Measurements from ENCODE around the gene CNTD1.

Gene CNTD1

DNA sequence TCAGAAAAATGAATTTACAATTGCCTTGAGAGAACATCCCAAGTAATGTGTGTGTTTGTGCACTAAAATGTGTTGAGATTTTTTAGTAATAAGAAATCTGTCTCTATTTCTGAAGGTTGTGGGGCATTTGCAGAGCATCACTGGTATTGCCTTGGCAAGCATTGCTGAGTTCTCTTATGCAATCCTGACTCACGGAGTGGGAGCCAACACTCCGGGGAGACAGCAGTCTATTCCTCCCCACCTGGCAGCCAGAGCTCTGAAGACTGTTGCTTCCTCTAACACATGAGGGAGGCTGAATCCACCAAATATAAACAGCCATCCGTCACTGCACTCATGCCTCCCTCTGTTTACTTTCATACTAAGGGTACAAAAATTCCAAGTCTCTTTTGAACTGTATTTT is 10.6 kb downstream of the CNTD1 start:
- DNase-seq, result no peak

DNA sequence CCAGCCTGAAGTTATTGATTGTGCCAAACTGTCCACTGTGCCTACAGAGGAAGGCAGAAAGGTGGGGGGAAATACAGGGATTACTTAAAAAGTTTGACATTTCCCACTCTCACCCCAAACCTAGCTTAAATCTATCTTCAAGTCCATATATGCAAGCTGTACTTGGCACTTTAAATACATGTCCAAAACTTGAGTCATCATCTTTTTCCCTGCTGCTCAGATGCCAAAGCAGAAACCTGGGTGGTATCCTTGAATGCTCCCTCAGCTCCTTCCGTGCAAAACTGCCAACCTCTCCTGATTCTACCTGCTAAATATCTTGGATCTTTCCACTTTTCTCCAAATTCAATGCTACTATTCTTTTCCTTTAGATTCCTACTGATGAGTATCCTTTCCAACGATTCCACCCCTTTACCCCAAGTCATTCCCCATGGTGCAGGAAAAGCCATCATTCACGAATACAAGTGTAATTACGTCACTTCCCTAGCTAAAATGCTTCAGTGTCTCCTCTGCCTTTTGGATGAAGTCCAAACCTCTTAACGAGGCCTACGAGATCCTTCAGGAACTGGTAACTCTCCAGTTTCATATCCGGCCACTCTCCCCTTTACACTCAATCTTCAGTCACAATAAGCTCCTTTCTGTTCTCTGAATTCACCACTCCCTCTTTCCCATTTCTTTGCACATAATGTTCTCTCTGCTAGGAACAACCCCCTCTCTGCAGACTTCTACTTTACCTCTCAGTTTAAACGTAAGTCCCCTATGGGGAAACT is 16.2 kb downstream of the CNTD1 start:
- no peak for DNase-seq

DNA sequence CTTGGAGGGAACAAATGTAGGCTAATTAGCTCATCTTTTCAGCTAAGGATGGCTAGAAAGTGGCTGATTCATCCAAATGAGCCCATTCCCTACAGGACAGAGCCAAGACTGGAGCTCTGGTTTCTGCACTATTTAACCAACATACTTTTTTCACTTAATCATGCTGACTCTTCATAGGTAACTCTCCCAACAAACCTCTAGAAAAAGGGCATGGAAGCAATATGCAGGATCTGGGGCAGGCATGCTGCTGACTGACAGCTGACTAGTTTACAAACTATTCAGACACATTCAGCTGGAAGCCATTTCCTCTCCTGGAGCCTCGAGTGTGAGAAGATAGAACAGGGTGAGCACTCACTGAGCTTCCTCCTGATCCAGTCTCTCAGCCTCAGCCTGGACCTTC is 19.2 kb downstream of the CNTD1 start:
- no peak for DNase-seq

DNA sequence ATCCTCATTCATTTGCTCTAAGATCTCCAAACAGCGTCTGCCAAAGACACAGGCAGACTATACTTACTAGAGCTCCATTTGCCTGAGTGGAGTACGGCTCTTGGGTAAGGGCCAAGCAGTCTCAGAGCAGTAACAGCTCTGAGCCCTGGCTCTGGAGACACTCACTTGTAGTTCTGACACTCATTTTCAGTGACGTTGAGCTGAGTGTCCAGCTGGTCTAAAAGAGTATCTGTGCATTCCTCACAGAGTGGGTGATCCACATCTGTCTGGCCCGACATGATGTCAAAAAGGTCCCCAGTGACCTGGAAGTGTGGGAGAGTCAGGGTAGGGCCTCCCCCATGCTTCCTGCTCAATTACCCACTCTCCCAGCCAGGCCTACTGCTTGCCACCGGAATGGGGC is 19.7 kb downstream of the CNTD1 start:
- DNase-seq, result no peak

DNA sequence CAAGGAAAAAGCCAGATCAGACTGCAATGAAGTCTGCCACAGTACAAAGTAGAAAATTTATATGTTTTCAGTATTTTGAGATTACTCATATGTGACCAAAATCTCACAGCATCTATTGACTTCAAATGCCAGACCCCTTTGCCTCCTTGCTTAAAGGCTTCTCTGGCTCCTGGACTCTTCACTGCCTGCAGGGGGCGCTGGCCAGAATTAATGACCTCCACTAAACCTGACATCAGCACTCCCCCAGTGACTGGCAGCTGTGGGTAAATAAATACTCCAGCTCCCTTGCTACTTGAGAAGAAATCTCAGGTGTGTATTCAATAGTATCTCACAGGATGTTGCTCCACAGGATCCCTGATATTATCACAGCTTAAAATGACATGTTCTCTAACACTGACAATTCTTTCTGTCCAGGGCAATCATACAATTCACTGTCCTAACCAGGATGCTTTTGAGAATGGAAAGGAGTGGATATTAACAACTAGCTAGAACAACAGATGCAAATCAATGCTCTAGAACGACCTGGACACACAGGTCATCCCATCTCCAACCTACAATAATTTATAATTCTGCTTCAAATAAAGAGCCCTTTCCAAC is 21.4 kb downstream of the CNTD1 start:
- DNase-seq, result peak; percentile 85

DNA sequence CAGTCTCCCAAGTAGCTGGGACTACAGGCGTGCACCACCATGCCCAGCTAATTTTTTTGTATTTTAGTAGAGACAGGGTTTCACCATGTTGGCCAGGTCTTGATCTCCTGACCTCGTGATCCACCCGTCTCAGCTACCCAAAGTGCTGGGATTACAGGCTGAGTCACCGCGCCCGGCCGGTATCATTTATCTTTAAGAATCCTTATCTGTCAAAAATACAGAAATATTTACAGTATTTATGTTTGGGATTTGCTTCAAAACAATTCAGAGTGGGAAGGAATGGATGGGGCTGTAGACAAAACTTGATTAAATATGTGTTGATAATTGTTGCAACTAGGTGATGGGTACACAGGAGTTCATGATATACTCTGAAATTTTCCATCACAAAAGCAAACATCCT is 22.5 kb downstream of the CNTD1 start:
- no peak for DNase-seq

DNA sequence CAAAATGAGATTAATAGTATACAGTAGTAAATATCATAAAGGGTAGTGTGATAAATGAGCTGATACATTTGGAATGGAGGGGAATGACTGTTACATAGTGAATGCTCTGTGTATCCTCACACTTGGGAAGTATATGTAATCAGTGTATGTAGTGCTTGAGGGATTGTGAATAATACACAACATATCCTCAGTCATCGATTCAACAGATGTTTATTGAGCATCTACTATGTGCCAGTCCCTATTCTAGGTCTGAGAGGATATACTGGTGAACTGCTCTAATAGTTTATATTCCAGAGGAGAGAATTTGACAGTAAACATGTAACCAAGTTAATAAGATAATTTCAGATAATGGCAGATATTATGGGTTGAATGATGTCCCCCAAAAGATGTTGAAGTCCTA is 28.8 kb downstream of the CNTD1 start:
- DNase-seq, result no peak

DNA sequence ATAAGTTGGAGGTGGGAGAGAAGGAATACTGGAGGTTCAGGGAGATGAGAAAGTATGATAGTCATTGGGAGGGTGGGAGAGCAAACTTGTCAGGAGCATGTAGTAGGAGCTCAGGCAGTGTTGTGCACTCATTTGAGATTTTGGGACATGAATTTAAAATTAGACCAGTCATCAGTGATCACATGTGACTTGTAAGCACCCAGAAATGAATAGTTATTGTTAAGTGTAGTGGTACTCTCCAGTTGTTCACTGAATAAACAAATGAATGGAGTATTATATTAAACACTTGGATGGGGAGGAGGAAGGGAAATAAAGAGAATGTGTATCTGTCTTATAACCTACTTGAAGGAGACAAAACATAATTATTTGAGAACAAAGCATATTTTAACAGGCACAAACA is 32.3 kb downstream of the CNTD1 start:
- DNase-seq, result no peak

DNA sequence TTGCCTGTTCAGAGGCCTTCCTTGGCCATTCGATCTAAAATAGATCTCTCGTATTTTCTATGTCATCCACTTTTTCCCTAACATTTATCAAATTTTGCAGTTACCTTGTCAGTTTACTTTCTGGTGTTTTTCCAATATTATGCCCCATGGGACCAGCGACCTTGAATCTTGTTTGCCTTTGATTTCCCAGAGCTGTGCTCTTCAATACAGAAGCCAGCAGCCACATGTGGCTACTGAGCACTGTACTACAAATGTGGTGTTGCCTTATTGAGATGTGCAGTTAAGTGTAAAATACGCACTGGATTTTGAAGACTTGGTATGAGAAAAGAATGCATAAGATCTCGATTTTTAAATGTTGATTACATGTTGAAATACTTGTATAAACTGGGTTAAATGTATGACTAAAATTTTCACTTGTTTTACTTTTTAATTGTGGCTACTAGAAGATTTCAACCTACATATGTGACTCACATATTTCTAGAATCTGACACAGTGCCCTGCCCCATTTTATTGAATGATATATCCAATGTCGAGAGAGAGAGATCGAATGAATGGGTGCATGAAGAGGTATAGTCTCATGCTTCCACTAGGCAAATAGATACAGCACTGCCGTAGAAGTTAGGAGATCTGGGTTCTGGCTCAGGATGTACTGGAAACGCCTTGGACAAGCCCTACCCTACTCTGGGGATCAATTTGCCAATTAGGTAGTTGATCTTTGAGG is 33.7 kb downstream of the CNTD1 start:
- DNase-seq, result no peak

DNA sequence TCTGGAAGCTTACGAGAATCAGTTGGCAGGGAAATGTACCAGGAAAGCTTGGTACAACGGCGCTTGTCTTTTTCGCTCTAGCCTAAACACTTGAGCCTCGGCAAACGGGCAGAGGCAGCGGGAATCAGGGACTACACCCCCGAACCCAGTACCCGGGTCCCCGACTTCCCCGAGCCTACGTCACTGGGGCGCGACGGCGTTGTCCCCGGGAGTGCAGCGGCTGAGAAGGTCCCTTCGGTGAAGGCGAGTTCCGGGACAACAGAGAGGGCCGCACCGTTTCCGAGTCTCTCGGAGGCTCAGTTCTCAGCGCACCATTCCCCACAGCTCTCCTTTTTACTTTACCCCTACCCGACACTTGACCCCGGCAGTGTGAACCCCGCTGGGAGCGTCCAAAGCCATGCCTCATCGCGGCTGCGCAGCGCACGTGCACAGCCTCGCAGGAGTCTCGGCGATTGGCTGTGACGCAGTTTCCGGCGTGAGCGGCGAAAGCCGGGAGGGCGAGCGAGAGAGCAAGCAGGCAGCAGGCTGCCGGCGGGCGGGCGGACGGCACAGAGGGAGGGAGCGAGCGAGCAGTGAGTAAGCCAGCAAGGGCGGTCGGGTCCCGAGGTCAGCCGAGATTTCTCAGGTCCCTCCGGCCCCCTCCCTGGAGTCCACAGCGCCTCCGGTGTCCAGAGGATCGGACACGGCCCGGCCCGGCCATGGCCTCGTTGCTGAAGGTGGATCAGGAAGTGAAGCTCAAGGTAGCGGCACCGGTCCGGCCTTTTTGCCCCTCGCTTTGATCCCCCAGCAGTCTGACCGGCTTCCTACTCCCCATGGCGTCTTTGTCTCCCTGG is 34.5 kb downstream of the CNTD1 start, which contains the start of gene PSME3:
Gene PSME3, plus strand, starts transcription at position 464 of the 833 bp plus-strand sequence. Its CDS starts 235 bp downstream, at position 699.
- DNase-seq, result peak; percentile 91

DNA sequence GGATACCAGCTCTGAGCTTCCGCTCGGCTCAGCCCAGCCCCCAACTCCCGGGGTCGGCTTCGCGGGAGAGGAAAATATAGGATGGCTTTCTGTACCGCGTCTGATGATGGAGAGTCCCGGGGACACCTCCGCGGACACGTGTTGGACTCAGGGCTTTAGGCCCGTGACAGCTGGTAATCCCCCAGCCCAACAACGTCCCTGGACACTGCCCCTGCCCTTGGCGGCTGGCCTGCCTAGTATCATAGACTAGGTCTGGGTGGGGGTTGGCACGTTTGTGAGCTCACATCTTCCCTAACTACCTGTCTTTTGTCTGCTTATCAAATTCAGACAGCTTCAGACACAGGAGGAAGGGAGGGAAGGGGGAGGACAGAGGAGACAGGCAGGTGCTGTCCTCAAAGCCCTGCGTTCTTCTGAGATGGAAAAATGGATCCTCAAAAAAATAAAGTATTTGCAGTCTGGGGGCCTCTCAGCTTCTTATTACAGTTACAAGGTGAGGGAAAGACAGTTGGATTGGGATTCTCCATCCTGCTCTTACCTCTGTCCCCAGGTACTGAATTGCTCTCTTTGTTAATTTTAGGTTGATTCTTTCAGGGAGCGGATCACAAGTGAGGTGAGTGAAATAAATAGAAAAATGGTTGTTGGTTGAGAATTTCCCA is 35.2 kb downstream of the CNTD1 start:
- DNase-seq, result peak; percentile 23

DNA sequence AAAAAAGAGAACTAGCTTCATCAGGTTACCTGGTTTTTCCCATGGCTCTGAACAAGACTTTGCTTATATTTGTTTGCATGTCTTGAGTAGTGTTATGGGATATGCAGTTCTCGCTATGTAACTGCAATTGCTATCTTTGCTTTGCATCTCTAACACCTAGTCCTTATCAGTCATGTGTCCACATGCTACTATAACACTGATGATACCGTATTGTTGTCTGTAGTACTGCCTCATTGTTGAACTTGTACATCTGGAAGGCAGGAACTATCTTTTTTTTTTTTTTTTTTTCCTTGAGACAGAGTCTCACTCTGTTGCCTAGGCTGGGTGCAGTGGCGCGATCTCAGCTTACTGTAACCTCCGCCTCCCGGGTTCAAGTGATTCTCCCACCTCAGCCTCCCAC is 37.1 kb downstream of the CNTD1 start:
- no peak for DNase-seq

DNA sequence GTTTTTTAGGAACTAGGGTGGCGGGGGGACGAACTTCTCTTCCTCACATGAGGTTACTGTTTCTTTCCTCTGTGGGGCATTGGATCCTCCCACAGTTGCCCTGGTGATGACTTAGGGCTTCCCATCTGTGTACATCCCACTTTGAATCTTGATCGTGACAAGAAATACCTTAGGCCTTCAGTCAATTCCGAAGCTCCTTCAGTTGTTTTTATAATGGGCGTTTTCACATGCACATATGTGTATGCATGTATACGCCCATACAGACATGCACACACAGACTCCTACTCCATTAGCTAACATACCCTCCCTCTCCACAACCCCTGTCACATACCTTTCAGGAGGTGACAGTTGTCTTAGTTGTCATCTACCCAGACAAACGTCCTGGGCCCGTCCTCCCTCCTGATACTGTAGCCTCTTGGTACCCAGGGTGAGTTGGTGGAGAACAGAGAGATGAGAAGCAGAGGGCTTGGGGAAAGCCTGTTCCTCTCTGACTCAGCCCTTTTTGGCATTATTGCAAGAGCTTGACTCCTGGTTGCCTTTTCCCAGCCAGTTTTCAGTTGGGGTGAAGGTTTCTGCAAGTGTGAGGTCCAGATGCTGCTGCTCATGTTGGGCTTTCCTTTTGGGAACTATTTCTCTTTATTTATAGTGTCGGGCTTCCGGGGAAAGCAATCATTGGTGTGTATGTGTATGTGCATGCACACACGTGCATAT is 43.5 kb downstream of the CNTD1 start:
- DNase-seq, result no peak

DNA sequence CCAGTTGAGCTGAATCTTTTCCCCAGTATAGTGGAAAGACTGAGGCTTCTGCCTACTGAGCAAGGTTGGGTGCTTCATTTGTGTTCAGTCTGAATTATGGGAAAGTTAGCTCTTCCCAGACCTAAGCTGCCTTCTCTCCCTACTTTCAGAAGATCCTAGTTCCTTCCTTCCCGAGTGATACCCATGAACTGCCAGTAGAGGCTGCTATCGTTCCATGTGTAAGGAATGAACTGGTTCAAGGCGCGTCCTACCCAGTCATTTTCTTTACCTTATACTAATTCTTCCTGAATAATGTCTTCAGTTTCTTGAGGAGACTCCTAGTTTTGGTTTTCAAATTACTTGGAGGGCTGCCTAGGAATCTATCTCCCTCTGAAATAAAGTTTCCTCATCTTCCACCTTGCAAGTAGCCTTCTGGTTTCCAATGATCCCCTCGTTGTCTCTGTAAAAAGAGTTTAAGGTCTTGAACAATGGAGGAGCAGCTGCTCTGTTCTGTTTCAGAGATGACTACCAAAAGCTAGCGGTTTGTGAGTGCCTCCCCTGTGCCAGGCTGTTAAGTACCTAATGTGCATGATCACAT is 44.8 kb downstream of the CNTD1 start:
- peak; percentile 69 for DNase-seq

DNA sequence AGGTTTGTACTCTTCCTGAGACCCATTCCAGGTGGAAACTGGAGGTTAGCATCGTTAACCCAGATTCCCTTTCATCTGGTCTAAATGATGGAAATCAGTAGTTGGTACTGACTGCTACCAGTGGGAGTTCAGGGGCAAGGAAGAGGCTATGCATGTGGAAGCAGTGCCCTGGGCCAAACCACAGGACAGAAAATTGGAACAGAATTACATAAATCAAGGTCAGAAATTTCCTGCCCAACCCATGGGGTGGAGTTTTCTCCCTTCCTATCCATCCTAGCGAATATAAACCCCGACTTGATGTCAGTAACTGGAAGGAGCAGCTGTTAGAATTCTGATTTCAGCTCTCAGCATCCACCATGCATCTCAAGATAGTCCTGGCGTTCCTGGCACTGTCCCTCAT is 45.6 kb downstream of the CNTD1 start, which contains the start of gene AOC2:
Gene AOC2, plus strand, starts transcription at position 310 of the 400 bp plus-strand sequence. Its CDS starts 47 bp downstream, at position 357.
- DNase-seq, result no peak

DNA sequence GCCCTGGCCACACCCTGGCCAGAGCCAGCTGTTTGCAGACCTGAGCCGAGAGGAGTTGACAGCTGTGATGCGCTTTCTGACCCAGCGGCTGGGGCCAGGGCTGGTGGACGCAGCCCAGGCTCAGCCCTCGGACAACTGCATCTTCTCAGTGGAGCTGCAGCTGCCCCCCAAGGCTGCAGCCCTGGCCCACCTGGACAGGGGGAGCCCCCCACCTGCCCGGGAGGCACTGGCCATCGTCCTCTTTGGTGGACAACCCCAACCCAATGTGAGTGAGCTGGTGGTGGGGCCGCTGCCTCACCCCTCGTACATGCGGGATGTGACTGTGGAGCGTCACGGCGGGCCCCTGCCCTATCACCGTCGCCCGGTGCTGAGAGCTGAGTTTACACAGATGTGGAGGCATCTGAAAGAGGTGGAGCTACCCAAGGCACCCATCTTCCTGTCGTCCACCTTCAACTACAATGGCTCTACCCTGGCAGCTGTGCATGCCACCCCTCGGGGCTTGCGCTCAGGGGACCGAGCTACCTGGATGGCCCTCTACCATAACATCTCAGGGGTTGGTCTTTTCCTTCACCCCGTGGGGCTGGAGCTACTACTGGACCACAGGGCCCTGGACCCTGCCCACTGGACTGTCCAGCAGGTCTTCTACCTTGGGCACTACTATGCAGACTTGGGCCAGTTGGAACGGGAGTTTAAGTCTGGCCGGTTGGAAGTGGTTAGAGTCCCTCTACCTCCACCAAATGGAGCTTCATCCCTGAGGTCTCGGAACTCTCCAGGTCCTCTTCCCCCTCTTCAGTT is 46.3 kb downstream of the CNTD1 start:
- no peak for DNase-seq

DNA sequence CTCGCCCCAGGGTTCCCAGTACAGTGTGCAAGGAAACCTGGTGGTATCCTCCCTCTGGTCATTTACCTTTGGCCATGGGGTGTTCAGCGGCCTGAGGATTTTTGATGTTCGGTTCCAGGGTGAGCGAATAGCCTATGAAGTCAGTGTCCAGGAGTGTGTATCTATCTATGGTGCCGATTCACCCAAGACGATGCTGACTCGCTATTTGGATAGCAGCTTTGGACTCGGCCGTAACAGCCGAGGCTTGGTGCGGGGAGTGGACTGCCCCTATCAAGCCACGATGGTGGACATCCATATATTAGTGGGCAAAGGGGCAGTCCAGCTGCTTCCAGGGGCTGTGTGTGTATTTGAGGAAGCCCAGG is 46.9 kb downstream of the CNTD1 start:
- DNase-seq, result no peak

DNA sequence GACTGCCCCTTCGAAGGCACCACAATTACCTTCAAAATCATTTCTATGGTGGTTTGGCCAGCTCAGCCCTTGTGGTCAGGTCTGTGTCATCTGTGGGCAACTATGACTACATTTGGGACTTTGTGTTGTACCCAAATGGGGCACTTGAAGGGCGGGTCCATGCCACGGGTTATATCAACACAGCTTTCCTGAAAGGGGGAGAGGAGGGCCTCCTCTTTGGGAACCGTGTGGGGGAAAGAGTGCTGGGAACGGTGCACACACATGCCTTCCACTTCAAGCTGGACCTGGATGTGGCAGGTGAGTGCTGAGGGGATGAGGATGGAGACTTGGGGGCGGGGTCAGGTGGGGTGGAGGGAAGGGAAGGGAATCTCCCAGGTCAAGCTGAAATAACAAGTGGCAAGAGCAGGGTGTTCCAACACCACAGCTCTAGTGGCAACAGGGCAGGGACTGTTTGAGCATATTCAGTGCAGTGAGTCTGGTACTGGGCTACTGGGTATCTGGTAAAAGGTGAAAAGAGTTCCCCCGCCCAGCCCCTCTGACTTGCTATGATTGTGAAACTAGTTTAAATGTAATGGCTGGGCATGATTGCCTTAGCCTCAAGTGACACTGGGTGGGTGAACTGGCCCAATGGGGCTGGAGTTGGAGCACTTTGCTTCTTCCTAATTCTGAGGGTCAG is 47.4 kb downstream of the CNTD1 start:
- DNase-seq, result no peak

DNA sequence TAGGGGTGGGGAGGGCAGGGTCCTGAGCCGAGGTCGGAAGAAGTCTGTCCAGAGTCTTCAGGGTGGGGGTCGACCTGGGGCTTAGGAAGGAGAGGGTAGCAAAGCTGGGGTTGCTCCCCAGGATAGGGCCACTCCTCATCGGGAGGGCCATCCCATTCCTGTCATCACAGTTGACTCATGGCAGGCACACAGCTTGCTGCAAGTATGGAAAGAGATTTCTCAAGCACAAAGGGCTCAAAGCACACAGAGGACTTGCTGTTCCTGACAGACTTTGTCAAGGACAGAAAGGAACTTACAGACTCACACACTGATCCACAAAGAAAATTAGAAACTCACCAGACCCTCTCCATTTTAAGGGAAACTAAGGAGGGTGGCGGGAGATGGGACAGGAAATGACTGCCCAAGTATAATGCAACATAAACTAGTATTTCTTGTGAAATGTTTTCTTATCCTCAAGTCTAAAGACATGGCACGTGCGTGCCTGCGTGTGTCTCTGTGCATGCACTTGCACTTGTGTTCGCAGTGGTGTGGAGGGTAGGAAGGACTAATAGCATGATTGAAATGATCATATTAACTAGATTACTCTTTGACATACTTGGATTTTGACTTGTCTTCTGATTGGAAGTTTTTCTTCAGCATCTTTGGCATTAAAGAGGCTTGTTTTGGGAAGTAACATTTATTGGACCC is 48.1 kb downstream of the CNTD1 start:
- no peak for DNase-seq

All from hematopoietic multipotent progenitor cell treated with erythropoietin and hydrocortisone succinate and interleukin-3 and kit ligand, for 8 days (in vitro differentiated cells).